A549 (cell line): ENCODE measurements around the gene DAZL. TPM values are rescaled to one million over a fixed set of nuclear protein-coding genes. Genes with fewer than 3 reads are reported as not detected.

ENCODE experiments used
- ATAC-seq, 2 experiments: fragments of 200-7000 bp in 1 of 2; fragments of >200 bp in 1 of 2; cut with Nextera tagmentation in 1 of 2; cut with Tn5 transposase in 1 of 2; 3 replicates each; pipeline versions ENCODE4 v1.8.0 to v1.9.1; 2018 to 2020; ENCODE audit warnings: mild to moderate bottlenecking in 1 of 2, moderate library complexity in 1 of 2
- CTCF ChIA-PET: fragments of 300-600 bp; sonication (Branson Sonifier 250); formaldehyde crosslinking; extraction: SDS; loops from one replicate; lab custom pipeline; 2021; ENCODE audit warnings: antibody characterized with exemption, inconsistent platforms; lab: Yijun Ruan, JAX
- POLR2A ChIA-PET: fragments of 350-600 bp; formaldehyde crosslinking; extraction: SDS; loops from one replicate; lab custom pipeline; 2021; ENCODE audit warnings: antibody characterized with exemption, inconsistent platforms; lab: Yijun Ruan, JAX
- DNase-seq, 2 experiments: peaks; one replicate each; pipeline versions ENCODE4 v3.0.0 to v3.0.0-alpha.2; 2011 to 2016; ENCODE audit warnings: low read depth in 1 of 2, low spot score in 1 of 2
- FAIRE-seq: peaks from 2 replicates; lab custom pipeline; 2011; peaks lifted over from hg19 to GRCh38; lab: Jason Lieb, UNC
- H3K27ac ChIP-seq, 2 experiments: fragments of >200 bp; sonication (Bioruptor Twin); formaldehyde crosslinking; 3 replicates each; pipeline ENCODE4 v1.5.1; 2016 to 2017
- H3K4me1 ChIP-seq: fragments of >200 bp; sonication (Bioruptor Twin); formaldehyde crosslinking; 3 replicates; pipeline ENCODE4 v1.6.1; 2016
- H3K4me2 ChIP-seq: fragments of >200 bp; sonication (Bioruptor Twin); formaldehyde crosslinking; 3 replicates; pipeline ENCODE4 v1.6.1; 2016
- H3K4me3 ChIP-seq: fragments of >200 bp; sonication (Bioruptor Twin); formaldehyde crosslinking; 3 replicates; pipeline ENCODE4 v1.5.1; 2016
- H3K9me3 ChIP-seq: fragments of >200 bp; sonication (Bioruptor Twin); formaldehyde crosslinking; 3 replicates; pipeline ENCODE4 v1.6.1; 2016
- CBX8 ChIP-seq: fragments of 200-600 bp; sonication (generic); IDR thresholded peaks from 2 replicates; pipeline ENCODE4 v1.6.1; 2016
- CHD2 ChIP-seq: fragments of 150-350 bp; IDR thresholded peaks from 2 replicates; pipeline ENCODE4 v1.6.1; 2014; ENCODE audit warnings: low read length; ENCODE audit not compliant: partially characterized antibody
- CTCF ChIP-seq: fragments of >200 bp; sonication (Bioruptor Twin); formaldehyde crosslinking; IDR thresholded peaks from 3 replicates; pipeline ENCODE4 v1.5.1; 2016
- E2F6 ChIP-seq: IDR thresholded peaks from 2 replicates; pipeline ENCODE4 v1.6.1; 2012; ENCODE audit warnings: low read depth, borderline replicate concordance
- EHMT2 ChIP-seq: fragments of 200-600 bp; sonication (generic); IDR thresholded peaks from 2 replicates; pipeline ENCODE4 v1.6.1; 2016; ENCODE audit warnings: antibody characterized with exemption, low read depth, mild to moderate bottlenecking, moderate library complexity
- ESRRA ChIP-seq: fragments of 150-350 bp; IDR thresholded peaks from 2 replicates; pipeline ENCODE4 v1.6.1; 2014; ENCODE audit warnings: mild to moderate bottlenecking, low read length, borderline replicate concordance
- FOSB ChIP-seq: fragments of 250-450 bp; sonication (Bioruptor Pico); IDR thresholded peaks from 2 replicates; pipeline ENCODE4 v1.5.0; 2020; ENCODE audit warnings: mild to moderate bottlenecking, moderate library complexity
- FOSL2 ChIP-seq, 2 experiments: fragments of 450-650 bp in 1 of 2; fragments of >200 bp in 1 of 2; sonication (Bioruptor Twin) in 1 of 2; formaldehyde crosslinking; IDR thresholded peaks; 2 replicates each; pipeline versions ENCODE4 v1.5.0 to v1.6.1; 2016 to 2020; ENCODE audit warnings: mild to moderate bottlenecking in 1 of 2, moderate library complexity in 1 of 2
- HOXA7 ChIP-seq: fragments of 250-450 bp; sonication (Bioruptor Pico); IDR thresholded peaks from 2 replicates; pipeline ENCODE4 v1.5.0; 2020; ENCODE audit warnings: mild to moderate bottlenecking, moderate library complexity
- HOXB13 ChIP-seq: fragments of 250-450 bp; sonication (Bioruptor Pico); IDR thresholded peaks from 2 replicates; pipeline ENCODE4 v1.5.0; 2020; ENCODE audit warnings: low read depth, mild to moderate bottlenecking, moderate library complexity
- MAFK ChIP-seq: fragments of 450-650 bp; IDR thresholded peaks from 2 replicates; pipeline ENCODE4 v1.6.1; 2014; ENCODE audit not compliant: partially characterized antibody
- NPAS2 ChIP-seq: fragments of 250-450 bp; sonication (Bioruptor Pico); IDR thresholded peaks from 2 replicates; pipeline ENCODE4 v1.8.0; 2022; ENCODE audit warnings: mild to moderate bottlenecking, moderate library complexity, borderline replicate concordance
- PHF8 ChIP-seq: fragments of 200-600 bp; sonication (generic); IDR thresholded peaks from 2 replicates; pipeline ENCODE4 v1.6.1; 2016; ENCODE audit warnings: low read depth, mild to moderate bottlenecking, antibody characterized with exemption, moderate library complexity, borderline replicate concordance
- RAD21 ChIP-seq, 2 experiments: fragments of >200 bp in 1 of 2; sonication (Bioruptor Twin) in 1 of 2; formaldehyde crosslinking in 1 of 2; IDR thresholded peaks in 1 of 2; conservative IDR thresholded peaks in 1 of 2; 2 replicates in 1 of 2; 3 replicates in 1 of 2; pipeline ENCODE4 v1.6.1; 2012 to 2018; ENCODE audit warnings: inconsistent platforms in 1 of 2
- RNF2 ChIP-seq: fragments of 200-600 bp; sonication (generic); IDR thresholded peaks from 2 replicates; pipeline ENCODE4 v1.6.1; 2016; ENCODE audit warnings: low read depth, mild to moderate bottlenecking, antibody characterized with exemption, moderate library complexity, borderline replicate concordance
- SMC3 ChIP-seq: fragments of >200 bp; sonication (Bioruptor Twin); formaldehyde crosslinking; IDR thresholded peaks from 3 replicates; pipeline ENCODE4 v1.6.1; 2018; ENCODE audit warnings: inconsistent platforms
- TFCP2L1 ChIP-seq: fragments of 250-450 bp; sonication (Bioruptor Pico); IDR thresholded peaks from 2 replicates; pipeline ENCODE4 v1.5.0; 2021; ENCODE audit warnings: mild to moderate bottlenecking
- TP53 ChIP-seq: fragments of 250-450 bp; sonication (Bioruptor Pico); IDR thresholded peaks from 2 replicates; pipeline ENCODE4 v1.5.0; 2021; ENCODE audit warnings: mild to moderate bottlenecking, moderate library complexity
- ZNF302 ChIP-seq: fragments of 250-450 bp; sonication (Bioruptor Pico); IDR thresholded peaks from 2 replicates; pipeline ENCODE4 v1.9.0; 2021; ENCODE audit warnings: inconsistent platforms, mild to moderate bottlenecking, moderate library complexity
- ZSCAN20 ChIP-seq: fragments of 250-450 bp; sonication (Bioruptor Pico); IDR thresholded peaks from 2 replicates; pipeline ENCODE4 v1.8.0; 2022; ENCODE audit warnings: mild to moderate bottlenecking, moderate library complexity
- WGBS: methylation state at CpG from one replicate; pipeline ENCODE4 v1.1.6; 2017; ENCODE audit errors: missing lambda C conversion rate; 5-methylcytosine and 5-hydroxymethylcytosine counted together
- polyA plus RNA-seq, 4 experiments: library from polyadenylated mRNA; depleted of rRNA in 3 of 4; stranded (reverse); fragments of >200 nt; fragmentation: RNase III in 1 of 4; extraction: RNeasy Plus Mini Kit Qiagen cat#74134 plus additional on column Dnase treatment in 1 of 4; gene quantifications; 2 replicates in 3 of 4; 3 replicates in 1 of 4; pipeline ENCODE4 v1.2.3, GENCODE V29; 2011 to 2017

DAZL gene
- polyA plus RNA-seq, 2 of the 4 experiments (the other 2 are of a cell fraction): not detected

- H3K4me2 ChIP-seq: no peak overlapping the region
- ATAC-seq (no peak), FAIRE-seq (no peak), DNase-seq (no peak)
- TF ChIP-seq CHD2: no peak
- CTCF ChIA-PET: interaction anchor here (1.1 kb wide), 1 partner anchor 427 kb away, joined by 4 read pairs; no protein-coding TSS in a partner anchor
- 93% methylated on average over 23 of the region's 33 CpGs for WGBS
- H3K27ac ChIP-seq: no peak overlapping the region
- H3K9me3 ChIP-seq: no peaks in the 10 kb centered on the region
- H3K4me1 ChIP-seq: no peaks in the 10 kb centered on the region
- POLR2A ChIA-PET: no interaction called here
- H3K4me3 ChIP-seq: no peak overlapping the region
Observed at GRCh38 chr3:16604433-16604832, 790 bp downstream of the DAZL start.

GRCh38 chr3:16601537-16602005 lies 3.7 kb downstream of the DAZL start:
- FAIRE-seq (no peak), ATAC-seq (no peak), DNase-seq (no peak)
- Histone ChIP-seq H3K4me2 (no peak overlapping the region; the same call in 2 of the 3 replicates), H3K4me1 (no peaks in the 10 kb centered on the region), H3K27ac (no peak overlapping the region), H3K4me3 (no peak overlapping the region), H3K9me3 (no peaks in the 10 kb centered on the region)
- no peak for TF ChIP-seq MAFK
- peak in 1 of 2 experiments; percentile 7; a peak in 1 of 5 replicates for TF ChIP-seq RAD21 (conservative IDR thresholded peaks at IDR 0.05 in 1 of 2, IDR thresholded peaks at IDR 0.05 in 1 of 2)
- ChIA-PET POLR2A (no interaction called here), CTCF (interaction anchor here (0.7 to 3.2 kb wide), 25 partner anchors 9 to 1240 kb away, joined by 3 to 24 read pairs (median 4); no protein-coding TSS in a partner anchor)
- WGBS: 31% methylated on average over 3 of the region's 3 CpGs

GRCh38 chr3:16600780-16601536 lies 4.3 kb downstream of the DAZL start:
- ATAC-seq: peak; percentile 56 to 91; a peak in 4 of 6 replicates
- no peaks in the 10 kb centered on the region for H3K4me1 ChIP-seq
- peak overlapping the region; percentile 43 for H3K4me2 ChIP-seq
- H3K4me3 ChIP-seq: no peak overlapping the region
- peak; percentile 44 to 83 for DNase-seq
- CTCF ChIA-PET: interaction anchor here (0.7 to 3.2 kb wide), 33 partner anchors 9 to 1240 kb away, joined by 3 to 24 read pairs (median 4); partner anchors contain the start of gene PLCL2
- H3K27ac ChIP-seq: no peak overlapping the region
- H3K9me3 ChIP-seq: no peaks in the 10 kb centered on the region
- TF ChIP-seq RNF2 (peak; percentile 80; the same call in 1 of the 2 replicates), CBX8 (peak; percentile 62; the same call in 1 of the 2 replicates), CTCF (peak; percentile 97), RAD21 (conservative IDR thresholded peaks at IDR 0.05 in 1 of 2, IDR thresholded peaks at IDR 0.05 in 1 of 2) (peak; percentile 93 to 96), ESRRA (no peak), SMC3 (peak; percentile 93)
- TF ChIP-seq, all 56 proteins: peak for 5
- POLR2A ChIA-PET: no interaction called here
- FAIRE-seq: peak; percentile 36
- 2% methylated on average over 7 of the region's 7 CpGs for WGBS

GRCh38 chr3:16599694-16600093 lies 5.5 kb downstream of the DAZL start:
- Histone ChIP-seq H3K9me3 (no peaks in the 10 kb centered on the region), H3K4me3 (no peak overlapping the region), H3K4me1 (no peaks in the 10 kb centered on the region), H3K4me2 (no peak overlapping the region), H3K27ac (no peak overlapping the region)
- DNase-seq: no peak
- no peak for FAIRE-seq
- WGBS: 49% methylated on average over 3 of the region's 3 CpGs
- ChIA-PET POLR2A (no interaction called here), CTCF (interaction anchor here (1.3 to 3.2 kb wide), 6 partner anchors 11 to 633 kb away, joined by 3 to 24 read pairs (median 10); partner anchors contain the start of gene PLCL2)
- no peak for ATAC-seq
- no peak for TF ChIP-seq RAD21 (conservative IDR thresholded peaks at IDR 0.05 in 1 of 2, IDR thresholded peaks at IDR 0.05 in 1 of 2)
- TF ChIP-seq RNF2: no peak
- TF ChIP-seq PHF8: no peak
- TF ChIP-seq CHD2: no peak
- no peak for TF ChIP-seq ESRRA
- TF ChIP-seq NPAS2 (CRISPR knock-in tag): no peak
- TF ChIP-seq FOSL2 (IDR thresholded peaks at IDR 0.05): no peak
- TF ChIP-seq FOSL2 (CRISPR knock-in tag; IDR thresholded peaks at IDR 0.05): no peak
- TF ChIP-seq ZSCAN20 (CRISPR knock-in tag): no peak
- no peak for TF ChIP-seq CTCF
- no peak for TF ChIP-seq HOXA7 (CRISPR knock-in tag)
- TF ChIP-seq TP53 (CRISPR knock-in tag): no peak
- TF ChIP-seq FOSB (CRISPR knock-in tag): no peak
- TF ChIP-seq HOXB13: no peak
- no peak for TF ChIP-seq EHMT2
- TF ChIP-seq TFCP2L1: no peak
- TF ChIP-seq ZNF302 (CRISPR knock-in tag): no peak
- no peak for TF ChIP-seq E2F6
